GM19328 (cell line): ENCODE results near the gene MAP6D1.
"Not testable (repeated sequence)": the region's sequence is repeated elsewhere in the genome, so short reads cannot be mapped to it uniquely, and the experiment has no call there.

Experiments
- ATAC-seq: cut with Tn5 transposase; IDR thresholded peaks from one replicate; pipeline ENCODE4 v1.9.1; 2021; ENCODE audit warnings: mild to moderate bottlenecking, moderate library complexity; ENCODE audit not compliant: unreplicated experiment

Gene MAP6D1

DNA sequence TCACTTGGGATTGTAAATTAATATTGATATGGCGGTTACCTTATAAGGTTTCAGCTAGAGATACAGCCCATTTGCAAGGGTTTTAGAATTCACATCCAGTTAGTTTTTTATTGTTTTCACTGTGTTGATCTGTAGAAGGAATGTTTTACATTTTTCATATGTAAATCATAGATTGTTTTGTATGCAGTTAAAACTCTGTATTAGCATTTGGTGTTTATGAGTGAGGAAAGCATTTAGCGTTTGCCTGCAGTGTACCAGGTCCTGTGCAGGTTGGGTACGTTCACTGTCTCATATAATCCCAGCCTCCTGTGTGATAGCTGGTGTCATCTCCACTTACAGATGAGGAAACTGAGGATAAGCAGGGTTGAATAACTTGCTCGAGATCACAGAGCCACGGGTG, 23.8 kb downstream of the MAP6D1 start:
- no peak for ATAC-seq

DNA sequence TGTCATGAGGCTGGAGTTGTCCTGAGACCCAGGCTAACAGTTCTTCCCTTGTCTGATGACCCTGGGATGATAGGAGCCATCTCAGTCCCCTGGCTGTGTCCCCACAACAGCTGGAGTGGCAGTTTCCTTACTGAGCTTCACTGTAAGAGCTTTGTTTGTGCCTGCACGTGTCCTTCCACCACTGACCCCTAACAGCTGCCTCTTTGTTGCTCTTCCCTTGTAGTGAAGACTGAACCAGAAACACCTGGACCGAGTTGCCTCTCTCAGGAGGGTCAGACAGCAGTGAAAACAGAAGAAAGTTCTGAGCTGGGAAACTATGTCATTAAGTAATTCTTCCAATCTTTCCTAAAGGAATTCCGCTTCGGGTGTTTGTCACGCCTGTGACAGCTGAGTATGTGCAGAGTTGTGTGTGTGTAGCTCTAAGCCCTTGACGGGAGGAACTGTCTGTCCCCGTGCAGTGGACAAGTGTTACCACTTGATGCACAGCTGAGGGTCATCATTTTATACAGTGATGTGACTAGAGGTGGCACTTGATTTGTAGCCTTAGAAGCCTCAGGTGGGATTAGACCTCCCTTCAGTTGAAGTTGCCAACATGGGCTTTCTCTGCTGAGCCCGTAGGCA, 25.0 kb downstream of the MAP6D1 start:
- no peak for ATAC-seq

DNA sequence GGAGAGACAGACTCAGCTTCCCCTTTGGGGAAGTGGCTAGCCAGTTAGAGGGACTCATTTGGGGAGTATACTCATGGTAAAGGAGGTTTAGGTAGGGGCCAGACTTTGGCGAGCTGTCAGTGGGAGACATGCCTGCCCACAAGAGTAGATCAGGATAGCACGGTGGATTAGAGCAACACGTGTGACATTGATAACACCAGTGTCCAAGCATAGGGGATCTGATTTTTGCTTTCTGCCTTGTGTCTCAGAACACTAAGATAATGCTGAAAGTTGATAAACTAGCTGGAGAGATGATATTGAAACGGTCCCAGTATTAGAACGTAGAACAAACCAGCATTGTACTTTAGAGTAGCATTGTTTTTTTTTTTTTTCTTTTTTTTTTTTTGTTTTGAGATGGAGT, 25.9 kb downstream of the MAP6D1 start:
- no peak for ATAC-seq

DNA sequence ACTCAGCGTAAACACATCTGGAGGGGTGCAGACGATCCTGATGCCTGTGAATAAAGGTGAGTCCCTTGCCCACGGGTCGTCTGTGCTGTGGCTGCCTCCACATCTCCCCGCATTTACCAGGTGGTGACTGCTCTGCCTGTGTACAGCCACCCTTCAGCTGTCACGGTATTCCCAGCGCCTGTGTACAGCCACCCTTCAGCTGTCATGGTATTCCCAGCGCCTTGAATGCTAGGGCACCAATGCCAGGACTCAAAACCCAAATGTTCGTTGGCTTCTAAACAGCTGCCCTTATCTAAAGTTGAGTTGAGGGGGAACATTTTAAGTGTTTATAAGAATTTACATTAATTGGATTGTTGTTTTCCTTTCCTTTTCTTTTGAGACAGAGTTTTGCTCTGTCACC, 27.4 kb downstream of the MAP6D1 start:
- ATAC-seq, result no peak

DNA sequence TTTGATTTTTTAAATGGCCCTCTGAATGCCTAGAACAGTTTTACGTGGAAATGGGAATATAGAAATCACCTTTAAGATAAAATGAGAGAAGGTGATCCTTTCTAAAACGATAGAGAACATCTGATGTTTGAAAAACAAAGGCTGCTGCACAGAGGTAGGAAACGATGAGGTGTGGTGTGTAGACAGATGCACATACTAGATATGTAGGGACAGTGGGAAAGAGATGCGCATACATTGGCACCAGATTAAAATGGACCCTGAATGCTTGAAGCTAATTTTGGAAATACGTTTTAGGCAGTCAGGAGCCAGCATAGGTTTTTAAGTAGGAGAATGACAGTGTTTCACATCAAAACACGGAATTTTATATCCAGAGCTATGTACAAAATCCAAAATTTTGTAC, 29.0 kb downstream of the MAP6D1 start:
- no peak for ATAC-seq

DNA sequence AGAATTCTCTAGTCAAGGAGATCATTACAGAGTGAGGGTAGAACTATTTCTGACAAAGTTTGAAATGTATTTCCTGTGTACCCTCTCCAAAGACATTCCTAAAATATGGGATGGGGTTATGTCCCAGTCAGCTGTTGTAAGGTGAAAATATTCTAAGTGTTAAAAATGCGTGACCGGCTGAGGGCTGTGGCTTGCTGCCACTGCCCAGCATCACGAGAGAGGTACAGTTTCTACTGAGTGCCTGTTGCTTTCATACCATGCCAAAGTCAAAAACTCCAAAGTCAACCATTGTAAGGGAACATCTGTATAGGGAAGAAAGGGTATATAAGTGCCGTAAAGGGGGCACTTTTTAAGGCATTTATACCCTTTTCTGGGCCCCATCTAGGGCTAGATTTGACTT, 30.9 kb downstream of the MAP6D1 start:
- ATAC-seq, result no peak

DNA sequence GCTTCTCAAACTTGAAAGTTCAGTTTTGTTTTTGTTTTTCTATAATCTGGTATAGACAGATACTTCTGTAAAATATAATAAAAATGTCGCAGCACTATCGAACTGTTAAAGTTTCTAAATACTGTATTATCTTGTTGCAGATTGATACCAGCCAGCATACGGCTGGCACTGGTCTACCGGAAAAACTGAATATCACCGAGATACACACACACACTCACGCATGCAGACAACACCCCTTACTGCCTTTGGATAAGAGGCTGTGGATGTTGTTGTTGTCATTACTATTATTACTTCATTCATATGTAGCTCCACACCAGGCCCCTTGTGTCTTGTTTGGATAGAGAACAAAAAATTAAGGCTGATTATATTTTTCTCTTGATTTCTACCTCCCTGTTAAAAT, 32.4 kb downstream of the MAP6D1 start:
- ATAC-seq, result no peak

DNA sequence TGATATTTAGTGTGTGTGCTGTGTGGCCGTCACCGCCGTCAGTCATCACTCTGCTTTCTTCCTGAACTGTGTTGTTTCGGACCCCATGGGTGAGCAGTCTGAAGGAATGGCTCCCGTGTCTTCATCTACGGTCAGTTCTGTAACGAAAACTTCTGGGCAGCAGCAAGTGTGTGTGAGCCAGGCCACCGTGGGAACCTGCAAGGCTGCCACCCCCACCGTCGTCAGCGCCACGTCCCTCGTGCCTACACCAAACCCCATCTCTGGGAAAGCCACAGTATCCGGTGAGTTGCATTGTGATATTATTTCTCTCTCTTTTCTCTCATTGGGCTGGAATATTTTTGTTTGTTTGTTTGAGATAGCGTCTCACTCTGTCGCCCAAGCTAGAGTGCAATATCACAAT, 34.7 kb downstream of the MAP6D1 start:
- ATAC-seq, result no peak

DNA sequence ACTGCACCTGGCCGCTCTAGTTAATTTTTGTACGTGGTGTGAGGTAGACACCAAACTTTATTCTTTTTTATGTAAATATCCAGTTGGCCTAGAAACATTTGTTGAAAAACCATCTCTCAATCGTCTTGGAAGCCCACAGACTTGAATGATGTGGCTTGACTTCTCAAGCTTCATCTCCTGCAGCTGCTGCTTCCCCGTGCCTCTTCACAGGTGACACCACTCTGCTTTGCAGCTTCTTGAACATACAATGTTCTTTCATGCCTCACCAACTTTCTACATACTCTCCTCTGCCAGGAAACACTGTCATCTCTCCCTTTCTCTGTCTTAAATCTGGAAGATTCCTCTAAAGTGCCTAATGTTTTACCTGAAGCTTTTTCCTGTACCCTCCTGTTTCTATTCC, 35.6 kb downstream of the MAP6D1 start:
- ATAC-seq, result no peak

DNA sequence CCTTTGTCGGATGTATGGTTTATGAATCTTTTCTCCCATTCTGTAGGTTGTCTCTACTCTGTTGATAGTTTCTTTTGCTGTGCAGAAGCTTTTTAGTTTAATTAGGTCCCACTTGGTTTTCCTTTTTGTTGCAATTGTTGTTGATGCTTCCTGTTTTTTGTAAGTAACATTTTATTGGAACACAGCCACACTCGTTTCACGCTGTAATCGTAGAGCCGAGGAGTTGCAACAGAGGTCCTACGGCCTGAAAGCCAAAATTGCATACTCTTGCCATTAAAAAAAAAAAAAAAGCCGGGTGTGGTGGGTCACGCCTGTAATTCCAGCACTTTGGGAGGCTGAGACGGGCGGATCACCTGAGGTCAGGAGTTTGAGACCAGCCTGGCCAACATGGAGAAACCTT, 40.9 kb downstream of the MAP6D1 start:
- ATAC-seq, result not testable (repeated sequence)

DNA sequence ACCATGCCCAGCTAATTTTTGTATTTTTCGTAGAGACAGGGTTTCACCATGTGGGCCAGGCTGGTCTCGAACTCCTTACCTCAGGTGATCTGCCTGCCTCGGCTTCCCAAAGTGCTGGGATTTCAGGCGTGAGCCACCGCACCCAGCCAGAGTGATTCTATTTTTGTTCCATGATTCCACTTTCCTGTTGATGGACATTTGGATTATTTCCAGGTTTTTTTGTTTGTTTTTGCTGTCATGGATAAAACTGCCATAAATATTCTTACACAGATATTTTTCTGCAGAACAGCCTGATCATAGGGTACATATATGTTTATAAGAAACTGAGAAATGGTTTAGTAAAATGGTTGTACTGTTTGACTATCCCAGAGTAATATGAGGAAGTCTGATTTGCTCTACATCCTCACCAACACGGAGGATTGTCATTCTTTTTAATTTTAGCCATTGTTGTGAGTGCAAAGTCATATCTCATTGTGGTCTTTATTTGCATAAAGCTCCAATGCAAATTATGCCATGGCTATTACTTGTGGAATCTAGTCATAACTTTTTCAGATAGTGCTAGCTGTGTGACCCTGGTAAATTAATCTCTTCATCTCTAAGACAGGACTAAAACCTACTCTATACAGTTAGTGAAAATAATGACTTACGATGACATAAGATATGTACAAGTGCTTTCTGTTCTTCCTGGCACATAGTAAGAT, 42.7 kb downstream of the MAP6D1 start:
- ATAC-seq, result no peak

DNA sequence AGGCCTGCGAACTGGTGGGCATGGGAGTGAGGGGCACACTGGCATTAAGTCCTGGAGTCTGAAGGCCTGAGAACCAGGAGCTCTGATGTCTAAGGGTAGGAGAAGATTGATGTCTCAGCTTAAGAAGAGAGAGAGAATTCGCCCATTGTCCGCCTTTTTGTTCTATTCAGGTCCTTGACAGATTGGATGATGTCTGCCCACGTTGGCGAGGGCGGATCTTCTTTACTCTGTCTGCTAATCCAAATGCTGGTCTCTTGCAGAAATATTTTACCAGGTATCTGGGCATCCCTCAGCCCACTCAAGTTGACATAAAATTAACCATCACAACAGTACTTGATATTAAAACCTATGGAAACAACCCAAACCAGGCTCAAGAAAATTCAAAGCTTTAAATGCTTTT, 44.1 kb downstream of the MAP6D1 start:
- no peak for ATAC-seq

DNA sequence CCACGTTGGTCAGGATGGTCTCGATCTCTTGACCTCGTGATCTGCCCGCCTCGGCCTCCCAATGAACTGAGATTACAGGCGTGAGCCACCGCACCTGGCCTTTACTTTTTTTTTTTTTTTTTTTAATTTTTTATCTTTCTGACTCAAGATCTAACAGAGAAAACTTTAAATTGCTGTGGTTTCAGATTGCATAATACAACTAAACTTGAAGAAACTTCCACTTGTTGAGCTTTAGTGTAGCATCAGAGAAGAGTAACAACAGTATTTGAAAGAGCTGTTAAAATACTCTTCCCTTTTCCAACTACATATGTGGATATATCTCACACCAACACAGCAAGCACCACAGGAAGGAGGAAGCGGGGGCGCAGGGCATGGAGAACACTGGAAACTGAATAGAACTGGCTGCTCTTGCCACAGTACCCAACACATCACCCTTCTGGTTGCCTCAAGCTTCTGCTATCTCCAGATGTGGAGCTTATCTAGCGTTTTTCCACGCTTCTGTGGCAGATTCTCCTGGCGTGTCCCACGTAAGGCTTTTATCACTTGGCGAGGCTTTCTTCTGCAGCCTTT, 45.4 kb downstream of the MAP6D1 start:
- ATAC-seq, result no peak

DNA sequence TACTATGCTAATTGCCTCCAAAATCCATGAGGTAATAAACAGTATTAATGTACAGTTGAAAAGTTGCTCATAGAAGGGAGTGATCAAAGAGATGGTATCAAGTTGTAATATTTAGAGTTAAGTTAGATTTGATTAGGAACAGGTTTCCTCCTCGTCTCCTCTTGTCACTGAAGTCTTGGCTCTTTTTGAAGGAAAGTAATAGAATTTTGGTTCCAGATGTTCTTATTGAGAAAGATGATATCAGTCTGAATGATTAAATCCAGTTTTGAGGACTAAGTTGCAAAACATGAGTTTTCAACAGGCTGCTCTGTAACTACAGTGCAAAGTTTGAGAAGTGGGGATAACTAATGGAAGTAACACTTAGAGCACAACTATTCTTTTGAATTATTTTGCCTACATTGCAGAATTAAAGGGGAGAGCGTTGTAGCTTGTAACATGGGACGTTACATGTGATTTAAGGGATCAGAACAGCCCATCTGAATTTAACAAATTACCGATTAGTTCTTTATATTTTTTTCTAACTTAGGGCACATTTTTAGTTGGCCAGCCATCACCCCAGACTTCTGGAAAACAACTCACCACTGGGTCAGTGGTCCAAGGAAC, 48.3 kb downstream of the MAP6D1 start:
- no peak for ATAC-seq

DNA sequence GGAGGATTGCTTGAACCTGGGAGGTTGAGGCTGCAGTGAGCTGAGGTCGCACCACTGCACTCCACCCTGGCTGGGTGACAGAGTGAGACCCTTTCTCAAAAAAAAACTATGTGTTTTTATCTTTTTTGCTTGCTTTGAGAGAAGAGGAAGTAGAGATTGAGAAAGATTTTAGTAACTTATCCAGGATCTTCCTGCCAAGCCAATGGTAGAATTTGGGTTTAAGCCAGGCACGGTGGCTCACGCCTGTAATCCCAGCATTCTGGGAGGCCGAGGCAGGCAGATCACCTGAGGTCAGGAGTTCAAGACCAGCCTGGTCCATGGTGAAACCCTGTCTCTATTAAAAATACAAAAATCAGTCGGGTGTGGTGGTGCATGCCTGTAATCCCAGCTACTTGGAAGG, 48.9 kb downstream of the MAP6D1 start:
- not testable (repeated sequence) for ATAC-seq

DNA sequence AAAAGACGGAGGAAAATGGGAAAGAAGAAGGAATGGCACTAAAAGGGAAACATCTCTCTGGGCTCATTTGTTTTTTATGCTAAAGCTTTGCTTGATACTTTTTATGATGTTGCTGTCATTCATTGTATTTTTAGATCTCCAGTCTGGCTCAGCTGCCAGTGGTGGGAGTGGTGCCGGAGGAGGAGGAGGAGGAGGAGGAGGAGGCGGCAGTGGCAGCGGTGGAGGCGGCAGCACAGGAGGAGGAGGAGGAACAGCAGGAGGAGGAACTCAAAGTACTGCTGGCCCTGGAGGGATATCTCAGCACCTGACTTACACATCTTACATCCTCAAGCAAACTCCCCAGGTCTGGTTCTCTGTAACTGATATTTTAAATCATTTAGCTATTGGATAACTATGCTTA, 49.6 kb downstream of the MAP6D1 start:
- no peak for ATAC-seq

DNA sequence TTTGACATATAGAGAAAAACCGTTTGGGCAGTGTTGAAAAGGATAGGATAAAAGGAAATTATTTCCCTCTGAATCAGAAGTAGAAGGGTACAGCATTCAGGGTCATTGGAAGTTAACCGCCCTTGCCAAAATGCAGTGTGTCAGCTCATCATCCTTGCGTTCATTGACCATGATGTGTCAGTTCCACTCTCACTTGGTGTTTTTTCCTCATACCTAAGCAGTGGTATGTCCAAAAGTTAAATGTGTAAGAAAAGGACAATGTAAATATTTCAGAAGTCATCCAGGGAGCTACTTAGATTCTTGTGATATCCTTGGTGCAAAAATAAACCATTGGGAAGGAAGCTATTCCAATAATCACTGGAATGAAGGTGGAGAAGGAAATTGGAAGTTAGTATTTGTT, 50.7 kb downstream of the MAP6D1 start:
- no peak for ATAC-seq

DNA sequence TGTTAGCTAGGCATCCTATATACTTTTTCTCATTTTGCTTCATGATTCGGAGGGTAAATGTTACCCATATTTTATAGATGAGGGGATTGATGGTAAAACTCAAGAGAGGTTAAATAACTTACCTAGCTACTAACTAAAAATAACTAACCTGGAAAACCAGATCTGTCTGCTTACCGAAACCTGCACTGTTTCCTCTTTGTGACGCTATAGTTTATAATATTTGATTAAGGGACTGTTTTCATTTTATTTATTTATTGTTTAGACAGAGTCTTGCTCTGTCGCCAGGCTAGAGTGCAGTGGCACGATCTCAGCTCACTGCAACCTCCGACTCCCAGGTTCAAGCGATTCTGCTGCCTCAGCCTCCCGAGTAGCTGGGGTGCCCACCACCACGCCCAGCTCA, 55.9 kb downstream of the MAP6D1 start:
- no peak for ATAC-seq

DNA sequence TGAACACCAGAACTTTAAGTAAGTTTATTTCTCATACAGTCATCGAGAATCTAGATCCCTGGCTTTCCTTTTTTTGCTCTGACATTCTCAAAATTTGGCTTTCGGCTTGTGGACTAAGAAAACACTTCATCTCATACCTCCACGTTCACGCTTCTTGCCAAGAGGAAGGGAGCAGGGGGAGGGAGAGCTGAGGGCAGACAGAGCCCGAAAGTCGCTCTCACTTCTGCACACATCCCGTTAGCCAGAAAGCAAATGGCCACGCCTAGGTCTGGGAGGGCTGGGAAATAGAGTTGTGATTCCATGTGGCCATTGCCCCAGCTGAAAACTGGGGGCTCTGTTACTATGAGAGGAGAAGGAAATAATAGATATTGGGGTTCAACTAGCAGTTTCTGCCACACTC, 57.3 kb downstream of the MAP6D1 start:
- no peak for ATAC-seq

DNA sequence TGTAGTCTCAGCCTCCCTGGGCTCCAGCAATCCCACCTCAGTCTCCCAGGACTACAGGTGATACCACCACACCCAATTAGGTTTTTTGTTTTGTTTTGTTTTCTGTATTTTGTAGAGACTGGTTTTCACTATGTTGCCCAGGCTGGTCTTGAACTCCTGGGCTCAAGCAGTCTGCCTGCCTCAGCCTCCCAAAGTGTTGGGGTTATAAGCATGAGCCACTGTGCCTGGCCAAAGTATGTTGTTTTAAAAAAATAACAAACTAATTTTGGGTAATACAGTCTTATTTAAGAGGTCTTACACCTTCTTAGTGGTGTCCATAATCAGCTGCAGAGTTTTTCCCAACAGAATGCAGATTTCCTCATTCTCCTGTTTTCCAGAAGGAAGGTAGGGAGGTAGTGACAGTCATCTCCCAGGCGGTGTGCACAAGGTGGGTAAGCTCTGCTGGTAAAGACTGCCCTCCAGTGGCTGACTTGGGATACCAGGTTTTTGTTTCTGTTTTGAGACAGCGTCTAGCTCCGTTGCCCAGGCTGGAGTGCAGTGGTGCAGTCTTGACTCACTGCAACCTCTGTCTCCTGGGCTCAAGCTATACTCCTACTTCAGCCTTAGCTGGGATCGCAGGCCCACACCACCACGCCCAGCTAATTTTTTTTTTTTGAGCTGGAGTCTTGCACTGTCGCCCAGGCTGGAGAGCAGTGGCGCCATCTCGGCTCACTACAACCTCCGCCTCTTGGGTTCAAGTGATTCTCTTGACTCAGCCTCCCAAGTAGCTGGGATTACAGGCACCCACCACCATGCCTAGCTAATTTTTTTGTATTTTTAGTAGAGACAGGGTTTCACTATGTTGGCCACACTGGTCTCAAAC, 58.4 kb downstream of the MAP6D1 start:
- no peak for ATAC-seq

DNA sequence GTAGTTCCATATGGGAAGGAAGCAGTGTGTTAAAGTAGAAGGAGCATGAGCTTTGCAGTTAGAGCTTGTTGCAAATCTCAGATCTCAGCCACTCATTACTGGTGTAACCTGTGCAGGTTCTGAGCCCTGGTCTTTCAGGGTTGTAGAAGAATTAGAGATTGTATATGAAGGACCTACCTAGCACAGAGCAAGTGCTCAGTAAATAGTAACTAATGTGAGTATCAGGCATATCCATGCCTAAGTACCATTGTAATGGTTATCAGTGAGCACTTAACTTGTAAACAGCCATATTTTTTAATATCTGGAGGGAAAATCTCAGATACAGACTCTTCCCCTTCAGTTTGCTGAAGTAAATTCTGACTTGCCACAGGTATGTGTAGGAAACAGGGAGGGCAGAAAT, 59.3 kb downstream of the MAP6D1 start:
- no peak for ATAC-seq
